PC-3 (cell line): ENCODE measurements around the gene COL4A1.

ENCODE experiments used
- CTCF ChIP-seq: fragments of 300-600 bp; sonication (generic); conservative IDR thresholded peaks from 2 replicates; pipeline ENCODE4 v1.5.1; 2017; ENCODE audit warnings: antibody characterized with exemption, low read depth, mild to moderate bottlenecking, low read length
- EZH2phosphoT487 ChIP-seq: fragments of 300-600 bp; sonication (generic); IDR thresholded peaks from 2 replicates; pipeline ENCODE4 v1.6.1; 2018; ENCODE audit warnings: mild to moderate bottlenecking, antibody characterized with exemption, low read length, borderline replicate concordance

- TF ChIP-seq CTCF (no peak), EZH2phosphoT487 (no peak)
Measured at GRCh38 chr13:110320645-110321044, 13.7 kb upstream of the COL4A1 start.
